Pancreas (tissue), 10 donors: ENCODE data around the gene HOXC13. TPM values are rescaled to one million over a fixed set of nuclear protein-coding genes. Genes with fewer than 3 reads are reported as not detected.

ENCODE experiments used
- ATAC-seq, 4 donors: fragments of 200-7000 bp; cut with Tn5 transposase; one replicate each; pipeline versions ENCODE4 v1.8.0 to v1.9.1; 2020; ENCODE audit warnings: mild to moderate bottlenecking in 4 of 4, moderate library complexity in 4 of 4
- DNase-seq, 6 donors: peaks; one replicate each; pipeline ENCODE4 v3.0.0-alpha.2; 2020
- FAIRE-seq: peaks from 2 replicates; lab custom pipeline; 2012; peaks lifted over from hg19 to GRCh38; lab: Jason Lieb, UNC
- H3K27ac ChIP-seq, 4 donors: fragments of 200-600 bp; sonication (generic); 1 replicate in 3 of 4; 2 replicates in 1 of 4; pipeline versions ENCODE4 v1.5.0 to v1.8.0; 2020
- H3K27me3 ChIP-seq, 4 donors: fragments of 200-600 bp; one replicate each; pipeline ENCODE4 v1.8.0; 2021
- H3K36me3 ChIP-seq, 3 donors: fragments of 200-600 bp; sonication (generic) in 1 of 3; one replicate each; pipeline versions ENCODE4 v1.5.0 to v1.8.0; 2020 to 2021
- H3K4me1 ChIP-seq, 3 donors: fragments of 200-600 bp; one replicate each; pipeline ENCODE4 v1.8.0; 2021
- H3K4me3 ChIP-seq, 4 donors: fragments of 200-600 bp; sonication (generic) in 2 of 4; one replicate each; pipeline versions ENCODE4 v1.5.0 to v1.8.0; 2020 to 2021
- H3K9me3 ChIP-seq, 4 donors: fragments of 200-600 bp; one replicate each; pipeline ENCODE4 v1.8.0; 2021
- CTCF ChIP-seq, 4 donors: fragments of 200-600 bp; sonication (generic) in 3 of 4; IDR thresholded peaks; one replicate each; pipeline versions ENCODE4 v1.5.0 to v1.8.0; 2021; ENCODE audit warnings: antibody characterized with exemption in 4 of 4
- WGBS, 2 donors: extraction: QIAGEN DNeasy Blood & Tissue Kit; methylation state at CpG; one replicate each; pipeline ENCODE4 v1.1.7; 2013; 5-methylcytosine and 5-hydroxymethylcytosine counted together
- intact Hi-C, 3 donors: fragments of 100-400 bp; cut with DNase I; formaldehyde crosslinking; loops; one replicate each; pipeline versions ENCODE4 v1.11.1 to v1.14.2; 2022
- polyA plus RNA-seq, 2 donors: library from polyadenylated mRNA; stranded (reverse); fragments of 200-250 nt; gene quantifications; one replicate each; pipeline ENCODE4 v1.2.3, GENCODE V29; 2013
- total RNA-seq, 6 donors: library from RNA; stranded (reverse); fragmentation: NEBNext Ultra II Directional in 4 of 6; extraction: Animal tissue kit (Norgen Biotek cat#: 25700) in 4 of 6; gene quantifications; one replicate each; pipeline versions ENCODE4 v1.2.1 to v1.2.4, GENCODE V29; 2021 to 2023
- donor health status: healthy with polysubstance abuse.
- donor health status: DM: no; HTN: no; CAD: no; lungs with moderate emphysema.
- donor health status: DM: no; HTN: no; CAD: no.
- donor health status: control.
- donor health status: control.
- donor health status: Bipolar disorder and iron deficiency.
- donor health status: DM: yes; HTN: yes; CAD: no.
- donor health status: DM: no; HTN: no; CAD: no.
- donor health status: DM: no; HTN: no; CAD: no.
- donor health status: DM: yes; HTN: yes; CAD: no.

Gene HOXC13
- total RNA-seq (under 1 TPM in 1 of 6 donors, not detected in 5; 0.06 TPM), polyA plus RNA-seq (not detected)

- DNase-seq (peak; percentile 68 to 88 (median 82)), FAIRE-seq (no peak), ATAC-seq (peak; percentile 84 to 96 (median 92))
- H3K9me3 ChIP-seq, result no peaks in the 10 kb centered on the region
- no peak for TF ChIP-seq CTCF (IDR thresholded peaks at IDR 0.05)
- peaks cover 3 to 52% (median 20%) of the 10 kb centered on the region in 4 donors for H3K27me3 ChIP-seq
- H3K4me3 ChIP-seq, result peak within 1 kb of the TSS in 2 of 4 donors; percentile 3 to 23
- H3K27ac ChIP-seq, result no peak within 1 kb of the TSS
- no peaks in the 10 kb centered on the region for H3K36me3 ChIP-seq
- 5 to 6% methylated on average over 47 to 56 of the region's 56 CpGs for WGBS, 2 donors
- H3K4me1 ChIP-seq, result no peaks in the 10 kb centered on the region
- intact Hi-C loops, result no loop called here
Measured at GRCh38 chr12:53938326-53939140, at the start of gene HOXC13. Gene HOXC13, plus strand, starts transcription at chr12:53938831. Its CDS starts 76 bp downstream, at chr12:53938907.

GRCh38 chr12:53890081-53890480 is 48.5 kb upstream of the HOXC13 start:
- Histone ChIP-seq H3K4me1 (no peaks in the 10 kb centered on the region), H3K27me3 (peaks cover 0 to 6% (median 3%) of the 10 kb centered on the region in 4 donors), H3K9me3 (no peaks in the 10 kb centered on the region), H3K27ac (no peak overlapping the region), H3K4me3 (no peak overlapping the region), H3K36me3 (no peaks in the 10 kb centered on the region)
- ATAC-seq (no peak), FAIRE-seq (no peak), DNase-seq (no peak)
- TF ChIP-seq CTCF (IDR thresholded peaks at IDR 0.05), result no peak
- intact Hi-C loops, result no loop called here
- 73 to 85% methylated on average over 3 of the region's 3 CpGs for WGBS, 2 donors

GRCh38 chr12:53892762-53893395 is 45.8 kb upstream of the HOXC13 start:
- H3K27ac ChIP-seq, result no peak overlapping the region
- H3K4me1 ChIP-seq, result no peaks in the 10 kb centered on the region
- intact Hi-C loops, result no loop called here
- TF ChIP-seq CTCF (IDR thresholded peaks at IDR 0.05), result no peak
- FAIRE-seq, result no peak
- peaks cover 0 to 6% (median 3%) of the 10 kb centered on the region in 4 donors for H3K27me3 ChIP-seq
- 33 to 61% methylated on average over 3 of the region's 3 CpGs for WGBS, 2 donors
- no peak for DNase-seq
- no peak overlapping the region for H3K4me3 ChIP-seq
- ATAC-seq, result no peak
- H3K36me3 ChIP-seq, result no peaks in the 10 kb centered on the region
- H3K9me3 ChIP-seq, result no peaks in the 10 kb centered on the region

GRCh38 chr12:53899230-53899629 is 39.4 kb upstream of the HOXC13 start:
- H3K27me3 ChIP-seq, result peaks cover 0 to 21% (median 1%) of the 10 kb centered on the region in 4 donors

More at GRCh38 chr12:53899230-53899629, 39.4 kb upstream of the HOXC13 start:
- Histone ChIP-seq H3K4me1 (no peaks in the 10 kb centered on the region), H3K9me3 (no peaks in the 10 kb centered on the region), H3K36me3 (no peaks in the 10 kb centered on the region), H3K27ac (no peak overlapping the region), H3K4me3 (no peak overlapping the region)
- WGBS, 2 donors, result 47 to 50% methylated on average over 1 of the region's 1 CpG
- ATAC-seq, result no peak
- intact Hi-C loops, result no loop called here
- TF ChIP-seq CTCF (IDR thresholded peaks at IDR 0.05), result no peak
- no peak for DNase-seq
- no peak for FAIRE-seq
